ENCODE measurements around the gene MAPKAP1.
"Not testable (repeated sequence)": the region's sequence is repeated elsewhere in the genome, so short reads cannot be mapped to it uniquely, and the experiment has no call there.

Gene MAPKAP1

GRCh38 chr9:125580701-125581286 lies 126.2 kb downstream of the MAPKAP1 start:
- DNase-seq, result no peak
- no peak for TF ChIP-seq POLR2A (IDR thresholded peaks at IDR 0.05; ENCODE audit: low read length)
- no peak for TF ChIP-seq GATA1 (IDR thresholded peaks at IDR 0.05; ENCODE audit: low read depth, low read length)

DNA sequence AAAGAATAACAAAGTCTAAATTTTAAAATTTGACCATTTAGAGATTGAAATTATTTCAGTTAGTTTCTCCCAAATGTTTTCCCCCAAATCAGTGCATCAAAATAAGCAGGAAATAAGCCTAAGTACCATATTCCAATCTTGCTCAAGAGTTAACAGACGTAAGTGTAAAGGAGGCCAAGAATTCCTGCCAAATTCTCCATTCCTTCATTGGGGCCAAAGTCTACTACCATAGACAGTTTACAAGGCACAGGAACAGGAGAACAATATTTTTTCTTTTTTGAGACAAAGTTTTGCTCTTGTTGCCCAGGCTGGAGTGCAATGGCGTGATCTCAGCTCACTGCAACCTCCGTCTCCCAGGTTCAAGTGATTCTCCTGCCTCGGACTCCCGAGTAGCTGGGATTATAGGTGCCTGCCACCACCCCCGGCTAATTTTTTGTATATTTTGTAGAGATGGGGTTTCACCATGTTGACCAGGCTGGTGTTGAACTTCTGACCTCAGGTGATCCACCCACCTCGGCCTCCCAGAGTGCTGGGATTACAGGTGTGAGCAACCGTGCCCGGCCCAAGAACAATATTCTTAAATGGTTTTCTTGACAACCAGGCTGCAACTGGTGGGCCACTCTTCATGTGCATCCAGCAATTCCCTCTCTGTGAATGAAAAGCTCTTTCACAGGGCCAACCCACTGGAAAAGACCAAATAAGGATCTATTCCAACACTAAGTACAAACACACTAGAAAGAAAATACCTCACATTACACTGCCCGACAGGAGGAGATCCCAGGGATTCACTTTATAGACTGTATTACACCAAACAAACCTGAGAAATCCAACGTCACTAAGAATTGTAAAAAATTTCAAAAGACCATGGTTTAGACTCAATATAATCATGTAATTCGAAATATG lies 127.7 kb downstream of the MAPKAP1 start:
- TF ChIP-seq POLR2A (IDR thresholded peaks at IDR 0.05; ENCODE audit: low read length) (no peak), GATA1 (IDR thresholded peaks at IDR 0.05; ENCODE audit: low read depth, low read length) (no peak)
- DNase-seq, result no peak

DNA sequence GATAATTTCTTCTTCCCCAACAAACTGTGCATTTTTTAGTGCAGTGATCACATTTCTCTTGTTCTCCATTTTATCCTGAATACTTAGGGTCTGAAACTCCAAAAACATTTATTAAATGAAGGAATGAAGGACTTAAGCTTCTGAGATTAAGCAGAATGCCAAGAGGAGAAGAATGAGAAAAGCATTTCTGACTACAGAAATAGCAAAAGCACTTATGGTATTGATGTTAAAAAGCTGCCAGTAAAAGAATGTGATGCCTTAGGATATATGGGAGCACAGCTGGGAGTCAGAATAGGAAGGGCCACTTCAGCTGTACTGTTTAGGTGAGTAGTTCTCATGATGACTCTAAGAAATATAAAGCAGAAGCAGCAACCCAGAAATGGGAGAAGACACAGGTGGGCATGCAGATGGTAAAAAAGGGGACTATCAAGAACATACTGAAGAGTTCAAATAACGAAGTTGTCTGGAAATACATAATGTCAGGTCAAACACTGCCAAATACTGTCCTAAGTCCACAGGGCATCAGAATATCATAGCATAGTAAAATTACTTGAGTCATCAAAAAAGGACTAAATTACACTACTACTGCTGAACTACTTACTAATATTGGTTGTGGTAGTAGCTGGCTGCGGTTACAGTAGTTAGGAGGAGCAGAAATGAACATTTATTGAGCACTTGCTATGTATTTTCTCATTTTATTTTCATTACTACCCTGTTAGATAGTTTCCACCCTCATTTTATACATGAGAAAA lies 132.7 kb downstream of the MAPKAP1 start:
- DNase-seq, result no peak
- no peak for TF ChIP-seq POLR2A (IDR thresholded peaks at IDR 0.05; ENCODE audit: low read length)
- TF ChIP-seq GATA1 (IDR thresholded peaks at IDR 0.05; ENCODE audit: low read depth, low read length), result no peak

GRCh38 chr9:125572461-125572860 lies 134.5 kb downstream of the MAPKAP1 start:
- DNase-seq, result not testable (repeated sequence)

DNA sequence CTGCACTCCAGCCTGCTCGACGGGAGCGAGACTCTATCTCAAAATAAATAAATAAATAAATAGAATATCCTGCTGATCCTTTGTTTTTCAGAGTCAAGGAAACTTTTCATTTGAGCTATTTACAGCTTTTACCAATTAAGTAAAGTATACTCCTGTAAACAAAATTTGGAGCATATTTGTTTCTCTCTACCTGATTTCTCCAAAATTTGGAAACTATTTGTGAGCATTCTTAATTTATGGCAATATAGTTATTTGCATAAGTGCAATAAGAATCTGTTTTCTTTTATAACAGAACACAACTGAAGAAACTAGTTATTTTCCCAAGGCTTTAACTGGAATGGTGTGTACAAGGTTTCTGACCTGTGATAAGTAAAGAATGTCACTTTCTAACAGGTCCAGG lies 135.2 kb downstream of the MAPKAP1 start:
- not testable (repeated sequence) for DNase-seq

GRCh38 chr9:125570246-125570645 lies 136.8 kb downstream of the MAPKAP1 start:
- no peak for DNase-seq
- TF ChIP-seq GATA1 (IDR thresholded peaks at IDR 0.05; ENCODE audit: low read depth, low read length), result no peak
- TF ChIP-seq POLR2A (IDR thresholded peaks at IDR 0.05; ENCODE audit: low read length), result no peak

DNA sequence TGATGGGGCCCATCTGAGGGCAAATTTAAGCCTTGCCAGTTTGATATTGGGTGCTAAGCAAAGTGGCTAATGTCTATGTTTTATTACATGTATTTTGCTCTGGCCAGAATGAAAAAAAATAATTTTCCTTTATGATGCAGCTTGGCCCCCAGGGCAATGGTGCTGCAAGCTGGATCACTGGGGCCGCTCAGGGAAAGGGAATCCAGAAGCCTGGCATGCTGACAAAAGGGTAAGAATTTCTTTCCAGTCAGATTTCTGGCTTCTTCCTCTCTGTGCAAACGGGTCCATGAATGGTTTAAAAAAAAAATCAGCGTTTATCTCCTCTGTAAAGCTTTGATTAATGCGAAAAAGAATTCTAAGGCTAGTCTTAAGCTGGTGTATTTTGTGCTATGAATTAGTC lies 138.4 kb downstream of the MAPKAP1 start:
- DNase-seq, result no peak
- TF ChIP-seq GATA1 (IDR thresholded peaks at IDR 0.05; ENCODE audit: low read depth, low read length) (no peak), POLR2A (IDR thresholded peaks at IDR 0.05; ENCODE audit: low read length) (no peak)

- DNase-seq, result not testable (repeated sequence)
Measured at GRCh38 chr9:125566051-125566450, 141.0 kb downstream of the MAPKAP1 start.

DNA sequence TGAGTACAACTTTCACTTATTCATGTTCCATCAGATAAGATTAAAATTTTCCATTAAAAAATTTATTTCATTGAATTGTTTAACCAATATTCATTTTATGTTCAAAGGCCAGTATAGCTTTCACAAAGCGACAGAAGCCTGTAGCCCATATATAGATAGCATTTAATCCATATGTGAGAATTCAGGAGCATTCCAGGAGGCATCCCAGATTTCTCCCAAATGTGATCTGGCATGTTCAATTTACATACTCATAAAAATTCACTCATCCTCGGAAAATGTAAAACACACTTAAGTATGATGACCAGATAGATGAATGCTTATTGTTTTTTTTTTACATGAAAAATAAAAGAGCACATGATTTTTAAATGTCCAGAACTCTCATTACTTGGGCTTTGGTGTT lies 141.9 kb downstream of the MAPKAP1 start:
- TF ChIP-seq POLR2A (IDR thresholded peaks at IDR 0.05; ENCODE audit: low read length) (no peak), GATA1 (IDR thresholded peaks at IDR 0.05; ENCODE audit: low read depth, low read length) (no peak)
- DNase-seq, result no peak

DNA sequence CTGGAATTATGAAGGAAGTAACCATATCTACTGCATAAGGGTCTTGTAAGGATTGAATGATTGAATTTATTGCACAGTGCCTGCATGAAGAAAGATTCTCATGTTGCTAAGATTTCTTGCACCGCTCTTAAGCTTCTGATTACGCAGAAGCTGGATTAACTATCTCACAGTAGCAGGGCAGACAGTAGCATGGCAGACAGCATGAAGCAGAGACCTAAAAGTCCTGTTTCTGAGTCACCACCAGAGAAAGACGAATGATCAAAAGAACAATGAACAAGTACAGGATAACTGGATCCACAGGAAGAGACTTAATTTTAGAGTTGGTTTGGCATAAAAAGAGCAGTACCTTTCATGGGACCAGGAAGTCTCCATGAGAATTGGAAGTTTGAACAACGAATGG lies 142.4 kb downstream of the MAPKAP1 start:
- TF ChIP-seq POLR2A (IDR thresholded peaks at IDR 0.05; ENCODE audit: low read length) (no peak), GATA1 (IDR thresholded peaks at IDR 0.05; ENCODE audit: low read depth, low read length) (no peak)
- no peak for DNase-seq

DNA sequence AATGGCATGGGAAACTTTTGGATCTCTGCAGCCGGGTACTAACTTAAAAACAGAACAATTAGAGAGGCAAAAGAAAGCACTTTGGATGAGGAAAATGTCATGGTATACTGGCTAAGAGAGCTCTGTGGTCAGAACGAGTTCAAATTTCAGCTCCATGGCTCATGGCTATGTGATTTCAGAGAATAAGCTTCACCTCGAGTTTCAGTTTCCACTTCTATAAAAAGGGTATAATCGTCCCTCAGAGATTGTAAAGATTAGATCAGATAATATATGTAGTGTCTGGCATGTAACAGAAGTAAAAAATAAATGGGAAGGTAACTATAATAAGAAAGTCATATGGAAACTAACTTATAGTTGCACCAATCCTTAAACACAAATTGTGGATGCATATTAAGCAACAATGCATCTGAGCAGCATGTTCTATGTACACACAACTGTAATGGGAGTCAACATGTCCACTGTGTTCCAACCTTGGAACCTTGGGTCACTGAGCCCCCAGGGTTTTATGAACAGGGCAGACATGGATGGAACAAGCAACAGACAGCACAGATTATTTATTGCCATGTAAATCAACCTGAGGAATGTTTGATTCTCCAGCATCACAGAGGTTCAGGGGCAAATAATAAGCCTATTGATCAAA lies 145.4 kb downstream of the MAPKAP1 start:
- TF ChIP-seq POLR2A (IDR thresholded peaks at IDR 0.05; ENCODE audit: low read length), result no peak
- no peak for TF ChIP-seq GATA1 (IDR thresholded peaks at IDR 0.05; ENCODE audit: low read depth, low read length)
- DNase-seq, result no peak

GRCh38 chr9:125559894-125560293 lies 147.1 kb downstream of the MAPKAP1 start:
- no peak for TF ChIP-seq GATA1 (IDR thresholded peaks at IDR 0.05; ENCODE audit: low read depth, low read length)
- no peak for TF ChIP-seq POLR2A (IDR thresholded peaks at IDR 0.05; ENCODE audit: low read length)
- no peak for DNase-seq

DNA sequence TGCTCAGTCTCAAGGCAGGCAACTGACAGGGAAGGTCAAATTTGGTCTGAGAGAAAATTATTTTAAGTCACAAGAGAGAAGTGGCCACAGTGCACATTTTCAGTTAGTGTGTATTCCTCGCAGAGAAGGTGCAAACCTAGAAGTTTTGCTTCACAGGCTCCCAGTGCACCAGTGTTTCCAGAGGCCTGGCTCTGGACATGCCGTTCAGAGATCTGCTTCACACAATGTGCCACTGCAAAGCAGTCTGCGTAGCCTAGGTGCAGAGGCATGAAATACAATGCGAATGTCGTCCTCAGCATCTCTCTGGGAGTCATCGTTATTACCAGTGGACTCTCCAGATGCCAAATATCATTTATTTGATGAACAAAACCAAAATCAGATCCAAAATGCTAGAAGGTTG lies 147.8 kb downstream of the MAPKAP1 start:
- no peak for TF ChIP-seq POLR2A (IDR thresholded peaks at IDR 0.05; ENCODE audit: low read length)
- no peak for TF ChIP-seq GATA1 (IDR thresholded peaks at IDR 0.05; ENCODE audit: low read depth, low read length)

DNA sequence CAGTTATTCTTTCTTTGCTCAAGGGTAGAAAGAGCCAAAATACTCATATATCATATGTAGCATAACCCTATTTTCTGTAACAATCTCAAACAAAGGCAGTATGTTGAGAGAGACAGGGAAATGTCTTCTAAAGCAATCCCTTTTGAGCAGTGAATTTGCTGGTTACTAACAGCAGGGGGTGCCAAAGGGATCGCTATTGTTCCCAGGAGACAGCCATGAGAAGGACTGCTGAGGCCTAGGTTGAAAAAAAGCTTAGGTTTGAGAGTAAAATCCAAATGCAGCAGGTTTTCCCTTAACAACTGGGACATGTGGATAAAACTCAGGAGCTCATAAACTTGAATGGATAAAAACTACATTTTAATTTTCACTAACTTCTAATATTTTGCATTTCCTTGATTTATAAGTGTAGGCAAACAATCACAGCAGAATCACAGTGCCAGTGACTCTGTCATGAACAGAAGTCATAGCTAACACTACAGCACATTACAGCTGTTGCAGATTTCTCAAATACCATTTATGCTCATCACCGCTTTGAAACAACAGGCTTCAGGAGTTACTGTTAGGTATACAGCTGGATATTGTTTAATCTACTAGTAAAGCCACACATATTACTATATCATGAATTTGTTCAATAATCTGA lies 148.4 kb downstream of the MAPKAP1 start:
- TF ChIP-seq GATA1 (IDR thresholded peaks at IDR 0.05; ENCODE audit: low read depth, low read length) (no peak), POLR2A (IDR thresholded peaks at IDR 0.05; ENCODE audit: low read length) (no peak)
- DNase-seq, result peak; percentile 68 to 82

More for the DNA sequence above, 147.8 kb downstream of the MAPKAP1 start:
- no peak for DNase-seq
